Fibroblast of skin of left biceps (primary cell): Measurements from ENCODE around the gene APOLD1.
"Not testable (repeated sequence)": the region's sequence is repeated elsewhere in the genome, so short reads cannot be mapped to it uniquely, and the experiment has no call there.

Experiments used
- DNase-seq, 2 experiments: peaks; one replicate each; pipeline ENCODE4 v3.0.0-alpha.2; 2013; ENCODE audit warnings: low read depth in 2 of 2

APOLD1 gene, protein sequence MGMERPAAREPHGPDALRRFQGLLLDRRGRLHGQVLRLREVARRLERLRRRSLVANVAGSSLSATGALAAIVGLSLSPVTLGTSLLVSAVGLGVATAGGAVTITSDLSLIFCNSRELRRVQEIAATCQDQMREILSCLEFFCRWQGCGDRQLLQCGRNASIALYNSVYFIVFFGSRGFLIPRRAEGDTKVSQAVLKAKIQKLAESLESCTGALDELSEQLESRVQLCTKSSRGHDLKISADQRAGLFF

DNA sequence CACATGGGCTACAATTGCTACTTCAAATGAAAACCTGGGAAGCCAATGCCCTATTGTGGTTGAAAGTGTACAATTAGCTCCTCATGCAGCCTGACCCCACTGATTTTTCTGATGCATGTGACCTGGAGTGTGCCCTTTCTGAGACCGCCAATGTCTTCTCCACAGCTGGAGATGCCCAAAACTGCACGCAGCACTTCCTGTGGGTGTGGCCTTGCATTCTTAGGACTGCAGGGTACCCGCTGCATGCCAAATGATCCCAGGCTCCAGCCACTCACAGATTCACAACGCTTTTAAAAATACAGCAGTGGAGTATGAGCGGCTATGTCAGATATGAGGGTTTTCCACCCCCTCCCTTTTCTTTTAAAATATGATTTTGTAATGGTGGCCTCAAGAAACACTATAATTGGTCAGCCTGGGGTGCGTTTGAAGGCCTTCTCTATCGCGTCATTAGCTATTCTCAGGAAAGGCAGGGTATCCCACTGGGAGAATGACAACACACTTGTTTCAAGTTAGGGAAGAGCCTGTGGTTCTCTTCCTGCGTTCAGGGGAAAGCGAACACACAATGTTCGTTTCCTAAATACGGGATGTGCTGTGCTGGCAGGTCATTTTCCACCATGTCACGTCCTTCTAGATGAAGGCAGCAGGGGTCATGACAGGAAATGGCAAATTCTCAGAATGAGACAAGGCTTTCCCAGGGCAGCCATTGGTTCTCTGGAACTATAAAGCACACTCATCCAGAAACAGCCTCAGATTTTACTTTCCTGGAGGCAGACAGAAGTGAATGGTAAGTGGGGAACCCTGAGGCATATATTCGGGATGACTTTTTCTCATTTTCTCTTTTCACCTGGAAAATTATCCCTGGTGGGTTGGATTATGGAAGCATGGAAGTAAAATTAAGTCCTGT is at the start of gene APOLD1:
Gene APOLD1 (plus strand): TSS at position 749 of the 904 bp plus-strand sequence. CDS start 33 bp downstream, at position 782.
- DNase-seq = no peak

DNA sequence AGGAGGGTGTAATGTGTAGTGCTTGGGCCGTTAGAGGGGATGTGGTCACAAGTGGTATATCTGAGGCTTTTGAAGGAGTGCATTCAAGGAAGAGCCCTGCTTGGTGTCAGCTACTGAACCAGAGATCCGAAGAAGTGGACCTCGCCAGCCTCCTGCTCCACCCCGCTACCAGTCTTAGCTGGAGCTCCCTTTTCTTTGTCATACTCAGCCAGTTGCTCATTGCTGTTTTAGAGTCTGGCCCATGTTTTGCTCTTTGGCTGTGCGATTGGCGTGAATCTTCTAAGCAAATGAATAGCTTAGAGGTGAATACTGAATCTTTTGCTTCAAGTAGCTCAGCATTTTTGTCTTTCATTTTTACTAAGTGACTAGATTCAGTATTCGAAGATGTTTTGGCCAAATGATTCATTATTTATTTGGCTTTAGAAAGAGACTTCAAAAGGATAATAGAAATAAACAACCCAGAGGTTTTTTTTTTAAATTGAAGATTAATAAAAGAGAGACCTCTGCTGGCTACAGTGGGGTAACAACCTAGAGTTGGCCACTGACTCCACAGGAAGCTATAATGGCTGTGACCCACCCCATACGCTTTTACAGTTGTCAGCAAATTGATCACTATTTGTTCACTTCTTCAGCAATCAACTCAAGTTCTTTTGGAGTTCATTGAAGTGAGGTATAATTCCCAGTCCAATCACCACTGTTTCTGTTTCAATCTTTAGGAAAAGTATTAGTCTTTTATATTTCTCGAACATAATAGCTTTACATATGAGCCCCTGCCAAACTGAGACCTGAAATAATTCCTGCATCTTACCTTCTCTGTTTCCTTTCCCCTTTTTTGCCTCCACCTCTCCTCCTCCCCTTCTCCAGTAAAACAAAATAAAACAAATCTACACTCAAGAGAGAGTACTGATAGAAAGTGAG is 48.4 kb upstream of the APOLD1 start:
- DNase-seq = no peak

DNA sequence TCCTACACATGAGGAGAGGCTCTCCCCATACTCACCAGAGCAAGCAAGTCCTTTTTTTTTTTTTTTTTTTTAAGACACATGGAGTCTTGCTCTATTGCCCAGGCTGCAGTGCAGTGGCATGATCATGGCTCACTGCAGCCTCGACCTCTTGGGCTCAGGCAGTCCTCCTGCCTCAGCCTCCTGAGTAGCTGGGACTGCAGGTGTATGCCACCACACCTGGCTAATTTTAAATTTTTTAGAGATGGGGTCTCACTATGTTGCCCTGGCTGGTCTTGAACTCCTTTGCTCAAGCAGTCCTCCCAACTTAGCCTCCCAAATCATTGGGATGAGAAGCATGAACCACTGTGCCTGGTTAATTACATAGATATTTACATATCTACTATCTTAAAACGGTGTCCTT is 47.3 kb upstream of the APOLD1 start:
- DNase-seq = not testable (repeated sequence)

GRCh38 chr12:12741660-12742059 is 43.8 kb upstream of the APOLD1 start:
- DNase-seq = no peak

DNA sequence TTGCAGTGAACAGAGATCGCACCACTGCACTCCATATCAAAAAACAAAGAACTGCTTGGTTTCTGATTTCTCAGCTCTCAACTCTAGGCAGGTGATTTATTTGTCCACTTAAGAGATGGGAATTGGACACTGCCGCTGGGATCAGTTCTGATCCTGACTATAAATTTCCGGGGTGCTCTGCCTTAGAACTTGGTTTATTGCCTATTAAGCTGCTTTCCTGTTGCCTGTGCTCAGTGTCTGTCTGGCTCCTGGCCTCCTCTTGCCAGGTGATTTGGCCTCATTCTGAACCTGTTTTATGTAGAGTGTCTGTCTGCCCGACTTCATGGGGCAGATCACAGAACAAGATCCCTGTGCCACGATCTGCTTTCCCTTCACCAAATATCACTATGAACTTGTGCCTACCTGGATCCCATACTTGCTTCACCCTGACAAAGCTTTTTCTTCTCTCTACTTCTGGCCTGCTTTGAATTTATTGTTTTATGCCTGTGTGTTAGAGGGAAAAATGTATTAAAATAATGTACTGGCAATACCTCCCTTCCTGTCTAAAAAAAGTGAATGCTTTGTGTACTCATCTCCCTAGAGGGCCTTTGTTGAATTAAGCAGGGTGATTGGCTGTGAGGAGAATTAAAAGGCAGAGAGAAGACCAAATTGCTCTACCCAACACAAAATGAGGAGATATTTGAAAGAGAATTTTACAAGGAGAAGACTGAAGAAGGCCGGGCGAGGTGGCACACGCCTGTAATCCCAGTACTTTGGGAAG is 40.7 kb upstream of the APOLD1 start:
- DNase-seq = no peak

- DNase-seq = no peak
Observed at GRCh38 chr12:12745576-12746211, 39.8 kb upstream of the APOLD1 start.

DNA sequence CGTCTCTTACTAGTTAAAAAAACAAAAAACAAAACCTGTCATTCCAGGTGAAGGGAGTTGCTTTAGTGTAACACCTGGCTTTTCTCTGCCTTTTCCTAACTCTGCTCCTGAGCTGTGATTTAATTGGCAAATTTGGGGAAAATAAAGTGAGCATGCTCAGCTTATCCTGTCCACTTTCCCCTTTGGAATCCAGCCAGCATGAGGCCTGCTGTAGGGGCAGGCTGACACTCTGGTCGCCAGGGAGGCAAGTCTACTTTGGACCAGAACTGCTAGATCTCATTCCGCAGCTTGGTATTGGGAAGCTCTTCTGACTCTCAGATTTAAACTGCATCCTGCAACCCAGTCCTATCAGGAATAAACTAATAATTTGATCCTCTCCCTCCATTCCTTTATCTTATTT is 38.2 kb upstream of the APOLD1 start:
- no peak for DNase-seq

DNA sequence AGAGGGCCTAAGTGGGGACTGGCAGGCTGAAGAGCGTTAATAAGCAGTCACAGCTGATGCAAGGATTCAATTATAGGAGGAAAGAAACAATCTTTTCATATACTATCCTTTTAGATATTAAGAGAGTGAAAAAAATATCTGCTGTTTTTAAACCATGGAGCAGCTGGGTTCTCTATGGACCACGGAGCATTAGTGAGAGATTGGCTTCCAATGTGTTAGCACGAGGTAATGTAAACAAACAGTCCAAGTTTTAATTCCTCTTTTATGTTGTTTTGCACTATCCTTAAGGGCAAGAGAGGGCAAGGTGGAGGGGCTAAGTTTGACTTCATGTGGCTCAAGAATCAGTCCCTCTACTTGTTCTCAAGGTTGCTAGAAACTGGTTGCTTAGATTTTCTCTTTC is 37.4 kb upstream of the APOLD1 start:
- DNase-seq = no peak

DNA sequence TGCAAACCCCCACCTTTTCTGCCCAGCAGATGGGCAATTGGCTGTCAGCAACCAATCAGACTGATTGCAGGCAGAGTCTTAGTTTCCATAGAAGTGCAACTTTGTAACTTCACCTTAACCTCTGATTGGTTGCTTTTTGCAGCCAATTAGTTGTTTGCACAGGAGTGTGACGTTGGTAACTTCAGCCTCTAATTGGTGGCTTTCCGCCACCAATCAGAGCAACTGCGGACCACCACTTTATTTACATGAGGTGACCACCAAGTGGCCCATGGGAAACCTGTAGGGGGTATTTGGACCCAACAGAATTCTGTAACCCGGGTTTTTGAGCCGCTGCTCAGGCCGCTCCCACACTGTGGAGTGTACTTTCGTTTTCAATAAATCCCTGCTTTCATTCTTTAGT is 36.0 kb upstream of the APOLD1 start:
- no peak for DNase-seq

GRCh38 chr12:12755923-12756322 is 29.5 kb upstream of the APOLD1 start:
- no peak for DNase-seq

DNA sequence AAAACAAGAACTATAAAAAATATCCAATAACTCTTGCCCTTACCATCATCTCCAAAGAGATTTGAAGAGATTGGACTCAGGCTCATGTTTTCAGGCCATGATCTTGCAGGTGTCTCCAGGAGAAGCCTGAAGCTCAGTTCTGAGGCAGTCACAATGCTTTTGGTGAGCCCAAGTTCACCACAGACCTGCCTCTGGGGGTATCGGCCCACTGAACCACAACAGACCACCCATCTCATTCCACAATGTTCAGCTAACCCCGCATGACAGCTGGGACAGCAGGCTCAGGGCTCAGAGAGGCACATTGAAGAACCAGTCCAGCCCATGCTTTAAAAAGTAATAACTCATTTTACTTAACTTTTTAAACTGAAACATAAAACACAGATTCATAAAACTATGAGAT is 28.3 kb upstream of the APOLD1 start:
- no peak for DNase-seq

DNA sequence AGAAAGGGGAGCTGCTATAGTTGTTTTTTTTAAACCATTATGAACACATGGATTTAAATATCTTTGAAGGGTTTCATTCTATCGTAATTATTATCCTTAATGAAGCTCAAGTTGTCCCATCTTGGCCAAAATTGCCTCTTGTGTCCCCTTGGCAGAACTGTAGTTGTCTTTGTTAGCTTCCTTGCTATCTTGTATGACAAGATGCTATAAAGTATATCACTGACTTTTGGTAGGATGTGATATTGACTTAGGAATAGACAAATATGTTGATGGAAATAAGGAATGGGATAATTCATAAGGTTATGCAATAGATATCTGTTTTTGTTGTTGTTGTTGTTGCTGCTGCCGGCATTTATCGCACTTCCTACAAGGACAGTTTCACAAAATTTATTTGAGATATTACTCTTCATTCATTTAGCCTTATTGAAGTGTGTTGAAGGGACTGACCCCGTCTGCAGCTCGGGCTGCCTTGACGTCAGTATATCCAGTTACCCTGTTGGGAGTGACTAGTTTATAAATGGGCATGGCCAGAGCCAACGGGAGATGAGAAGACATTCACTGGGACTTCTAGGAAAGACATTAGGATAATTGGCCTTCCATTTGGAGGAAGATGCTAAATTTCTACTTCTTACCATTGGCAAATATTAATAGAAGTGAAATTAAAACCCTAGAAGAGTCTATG is 26.1 kb upstream of the APOLD1 start:
- no peak for DNase-seq

GRCh38 chr12:12764824-12765223 is 20.6 kb upstream of the APOLD1 start:
- DNase-seq = no peak

DNA sequence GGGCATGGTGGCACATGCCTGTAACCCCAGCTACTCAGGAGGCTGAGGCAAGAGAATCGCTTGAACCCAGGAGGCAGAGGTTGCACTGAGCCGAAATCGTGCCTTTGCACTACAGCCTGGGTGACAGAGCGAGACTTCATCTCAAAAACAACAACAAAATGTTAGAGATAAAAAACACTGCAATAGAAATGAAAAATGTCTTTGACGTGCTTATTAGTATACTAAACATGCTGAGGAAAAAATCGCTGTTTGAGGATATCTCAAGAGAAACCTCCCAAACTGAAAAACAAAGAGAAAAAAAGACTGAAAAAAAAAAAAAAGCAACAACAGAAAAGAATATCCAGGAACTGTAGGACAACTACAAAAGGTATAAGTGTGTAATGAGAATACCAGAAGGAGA is 15.2 kb upstream of the APOLD1 start:
- no peak for DNase-seq

DNA sequence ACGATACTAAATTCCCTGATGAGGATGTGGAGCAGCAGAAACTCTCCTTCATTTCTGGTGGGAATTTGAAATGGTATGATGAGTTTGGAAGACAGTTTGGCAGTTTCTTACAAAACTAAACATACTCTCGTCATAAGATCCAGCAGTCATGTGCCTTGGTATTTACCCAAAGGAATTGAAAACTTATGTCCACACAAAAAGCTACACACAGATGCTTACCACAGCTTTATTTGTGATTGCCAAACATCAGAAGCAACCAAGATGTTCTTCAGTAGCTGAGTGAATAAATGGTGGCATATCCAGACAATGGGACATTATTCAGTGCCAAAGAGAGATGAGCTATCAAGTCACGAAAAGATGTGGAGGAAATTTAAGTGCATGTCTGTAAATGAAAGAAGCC is 10.7 kb upstream of the APOLD1 start:
- DNase-seq = no peak

DNA sequence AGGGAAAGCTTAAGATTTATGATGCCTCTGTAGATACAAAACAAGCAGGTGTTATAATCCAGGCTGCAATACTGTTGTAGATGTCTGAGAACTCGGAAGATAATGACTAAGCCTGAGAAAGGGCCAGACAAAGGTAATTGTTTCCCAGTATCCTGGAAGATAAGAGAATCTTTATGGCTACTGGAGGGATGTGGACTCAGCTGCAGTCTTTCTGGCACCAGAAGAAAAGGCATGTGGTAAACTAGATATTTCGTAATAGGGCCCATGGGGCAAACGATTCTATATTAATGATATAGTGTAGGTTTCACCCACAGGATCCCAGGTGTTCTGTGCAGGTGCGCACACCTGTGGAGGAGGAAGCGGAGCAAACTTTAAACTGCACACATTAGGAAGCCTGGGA is 9.2 kb upstream of the APOLD1 start:
- DNase-seq = no peak

- no peak for DNase-seq
Observed at GRCh38 chr12:12777092-12777491, 8.4 kb upstream of the APOLD1 start.

- no peak for DNase-seq
Observed at GRCh38 chr12:12779007-12779406, 6.5 kb upstream of the APOLD1 start.

- peak; percentile 45 to 59 for DNase-seq
Observed at GRCh38 chr12:12779529-12779928, 5.9 kb upstream of the APOLD1 start.

GRCh38 chr12:12784116-12784515 is 1.3 kb upstream of the APOLD1 start:
- DNase-seq = no peak
